CD4-positive, alpha-beta T cell treated with Interleukin-10 for 1 hour (primary cell): ENCODE measurements around the gene AKAP9.
"Not testable (repeated sequence)": the region's sequence is repeated elsewhere in the genome, so short reads cannot be mapped to it uniquely, and the experiment has no call there.

Source experiments
- DNase-seq: peaks from one replicate; pipeline ENCODE4 v3.0.0-alpha.2; 2020

Gene AKAP9

DNA sequence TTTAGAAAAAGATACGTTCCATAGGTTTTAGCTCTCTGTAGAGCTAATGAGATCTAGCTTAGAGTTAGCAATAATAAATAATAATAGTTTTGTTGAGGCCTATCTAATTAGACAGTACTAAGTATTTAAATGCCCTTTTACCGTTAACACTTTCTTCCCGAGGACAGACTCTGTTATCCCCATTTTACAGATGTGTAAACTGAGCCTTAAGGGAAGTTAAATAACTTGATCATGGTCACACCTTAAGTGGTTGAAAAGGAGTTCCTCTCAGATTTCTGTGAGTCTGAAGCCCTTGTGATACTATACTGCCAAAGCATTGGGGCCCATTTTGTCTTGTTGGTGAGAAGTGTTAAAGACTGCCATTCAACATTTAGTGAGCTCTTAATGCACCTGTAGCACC, 132.0 kb downstream of the AKAP9 start:
- DNase-seq: no peak

DNA sequence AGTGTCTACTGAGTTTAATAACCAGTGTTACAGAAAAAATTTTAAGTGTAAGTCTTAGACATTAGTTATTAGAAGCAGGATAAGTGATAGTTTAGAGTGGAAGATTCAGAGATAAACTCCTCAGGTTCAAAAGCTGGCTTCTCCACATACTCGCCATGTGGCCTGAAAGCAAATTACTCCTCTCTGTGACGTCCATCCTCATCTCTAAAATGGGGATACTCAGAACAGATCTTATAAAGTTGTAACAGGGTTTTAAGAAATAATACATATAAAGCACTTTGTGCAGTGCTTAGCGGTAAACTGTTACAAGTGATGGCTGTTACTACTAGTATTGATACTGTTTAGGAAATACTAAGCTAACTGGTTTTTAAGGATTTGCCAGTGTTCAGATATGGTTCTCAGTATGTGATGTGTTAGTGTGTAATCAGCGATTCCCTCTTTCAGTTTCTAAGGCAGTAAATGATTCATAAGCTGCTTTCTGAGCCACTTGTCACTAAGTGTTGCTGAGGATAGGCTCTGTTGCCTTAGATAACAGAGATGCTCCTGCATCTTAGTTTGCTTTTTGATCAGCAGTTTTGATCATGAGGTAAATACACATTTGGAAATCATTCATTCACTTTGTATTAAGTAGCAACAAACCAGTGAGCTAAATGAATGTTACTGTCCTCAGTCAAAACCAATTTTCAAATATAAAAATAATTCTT, 134.9 kb downstream of the AKAP9 start:
- no peak for DNase-seq

DNA sequence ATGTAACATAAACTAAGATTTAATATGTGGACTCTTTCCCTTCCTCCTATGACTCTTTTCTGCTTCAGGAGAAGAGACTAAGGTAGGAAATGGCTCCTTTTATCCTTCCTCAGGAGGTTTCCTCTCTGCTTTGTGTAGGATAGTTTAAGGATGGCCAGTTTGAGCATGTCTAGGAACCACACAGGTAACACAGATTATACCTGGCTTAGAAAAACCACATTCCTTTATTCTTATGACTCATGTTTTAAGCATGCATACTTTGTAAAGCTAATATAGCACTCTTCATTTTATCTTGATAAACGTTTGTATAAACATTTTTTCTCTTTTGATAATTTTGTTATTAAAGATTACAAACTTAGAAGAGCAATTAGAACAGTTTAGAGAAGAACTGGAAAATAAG, 135.8 kb downstream of the AKAP9 start:
- no peak for DNase-seq

DNA sequence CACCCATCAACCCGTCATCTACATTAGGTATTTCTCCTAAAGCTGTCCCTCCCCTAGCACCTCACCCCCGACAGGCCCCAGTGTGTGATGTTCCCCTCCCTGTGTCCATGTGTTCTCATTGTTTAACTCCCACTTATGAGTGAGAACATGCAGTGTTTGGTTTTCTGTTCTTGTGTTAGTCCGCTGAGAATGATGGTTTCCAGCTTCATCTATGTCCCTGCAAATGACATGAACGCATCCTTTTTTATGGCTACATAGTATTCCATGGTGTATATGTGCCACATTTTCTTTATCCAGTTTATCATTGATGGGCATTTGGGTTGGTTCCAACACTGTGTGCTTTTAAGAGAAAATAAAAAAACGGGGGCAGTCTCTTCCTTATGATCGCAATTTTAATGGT, 143.3 kb downstream of the AKAP9 start:
- not testable (repeated sequence) for DNase-seq

DNA sequence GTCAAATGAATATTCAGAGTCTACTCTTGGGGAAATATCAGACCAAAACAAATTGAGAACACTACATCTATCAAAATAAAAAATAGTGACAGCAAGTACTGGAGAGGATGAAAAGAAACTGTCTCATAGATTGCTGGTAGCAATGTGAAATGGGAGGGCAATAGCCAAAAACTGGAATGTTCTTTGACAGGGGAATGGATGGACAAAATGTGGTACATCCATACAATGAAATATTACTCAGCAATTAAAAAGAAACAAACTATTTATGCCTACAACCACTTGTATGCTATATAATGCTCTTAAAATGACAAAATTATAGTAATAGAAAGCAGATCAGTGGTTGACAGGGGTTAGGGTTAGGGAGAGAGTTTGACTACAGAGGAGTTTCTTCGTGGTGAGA, 147.6 kb downstream of the AKAP9 start:
- DNase-seq: no peak

DNA sequence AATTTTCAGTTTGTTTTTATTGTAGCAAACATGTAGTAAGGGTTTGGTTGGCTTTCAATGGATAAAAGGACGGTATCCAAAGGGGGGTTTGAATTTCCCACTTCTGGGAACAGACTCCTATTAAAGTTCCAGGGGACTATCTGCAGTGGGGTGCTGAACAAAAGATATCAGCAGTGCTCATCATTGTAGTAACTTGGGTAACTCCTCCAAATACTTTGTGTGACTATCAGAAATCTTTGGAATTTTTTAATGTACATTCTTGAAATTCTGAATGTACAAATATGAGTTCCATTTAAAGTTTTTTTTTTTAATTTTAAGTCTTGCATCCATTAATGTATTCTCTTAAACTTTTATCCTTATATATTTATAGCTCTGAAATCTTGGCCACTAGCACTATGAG, 151.5 kb downstream of the AKAP9 start:
- no peak for DNase-seq

DNA sequence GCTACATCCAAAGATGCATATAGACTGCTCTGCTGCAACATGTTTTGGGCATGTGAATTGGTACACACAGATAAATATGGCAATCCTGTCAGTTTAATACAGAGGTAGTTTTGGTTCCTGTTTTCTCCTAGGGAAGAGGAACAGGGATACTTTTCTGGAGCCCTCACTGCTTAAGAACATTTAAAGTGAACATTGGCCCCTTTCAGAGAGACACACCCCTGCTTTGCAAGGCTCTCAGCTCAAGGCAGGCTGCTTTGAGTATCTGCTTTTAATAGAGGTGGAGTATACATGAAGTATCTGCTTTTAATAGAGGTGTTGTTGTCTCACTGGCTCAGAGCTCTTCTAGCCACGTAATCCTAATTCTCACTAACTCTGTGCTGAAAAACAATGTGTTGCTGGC, 154.7 kb downstream of the AKAP9 start:
- no peak for DNase-seq

DNA sequence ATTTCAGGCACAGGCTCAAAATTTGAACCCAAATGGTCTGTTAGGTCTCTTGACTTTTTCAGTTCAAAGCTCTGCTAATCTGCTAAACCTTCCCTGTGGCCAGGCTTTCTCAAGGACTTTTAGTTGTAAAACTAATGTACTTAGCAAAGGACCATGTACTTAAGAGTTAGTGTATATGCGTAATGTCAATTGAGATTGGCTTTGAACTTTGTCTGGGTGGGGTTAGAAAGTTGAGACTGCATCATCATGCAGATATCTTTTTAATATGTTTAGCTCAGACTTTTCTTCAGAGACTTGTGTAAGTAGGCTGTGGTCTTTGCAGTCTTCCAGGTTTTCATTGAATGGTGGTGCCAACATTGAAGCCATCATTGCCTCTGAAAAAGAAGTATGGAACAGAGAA, 159.9 kb downstream of the AKAP9 start:
- no peak for DNase-seq

DNA sequence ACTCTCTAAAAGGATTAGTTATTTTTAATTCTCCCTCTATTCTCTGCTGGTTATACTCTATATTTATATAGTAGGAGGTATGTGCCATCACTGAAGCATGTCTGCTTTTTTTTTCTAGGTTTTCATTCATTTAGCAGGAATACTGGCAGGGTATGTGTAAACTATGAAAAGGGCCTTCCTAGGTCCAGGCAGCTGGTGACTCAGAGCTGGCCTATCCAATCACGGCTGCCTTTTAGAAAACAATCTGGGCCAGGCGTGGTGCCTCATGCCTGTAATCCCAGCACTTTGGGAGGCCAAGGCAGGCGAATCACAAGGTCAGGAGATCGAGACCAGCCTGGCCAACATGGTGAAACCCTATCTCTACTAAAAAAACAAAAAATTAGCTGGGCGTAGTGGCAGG, 162.2 kb downstream of the AKAP9 start:
- not testable (repeated sequence) for DNase-seq

DNA sequence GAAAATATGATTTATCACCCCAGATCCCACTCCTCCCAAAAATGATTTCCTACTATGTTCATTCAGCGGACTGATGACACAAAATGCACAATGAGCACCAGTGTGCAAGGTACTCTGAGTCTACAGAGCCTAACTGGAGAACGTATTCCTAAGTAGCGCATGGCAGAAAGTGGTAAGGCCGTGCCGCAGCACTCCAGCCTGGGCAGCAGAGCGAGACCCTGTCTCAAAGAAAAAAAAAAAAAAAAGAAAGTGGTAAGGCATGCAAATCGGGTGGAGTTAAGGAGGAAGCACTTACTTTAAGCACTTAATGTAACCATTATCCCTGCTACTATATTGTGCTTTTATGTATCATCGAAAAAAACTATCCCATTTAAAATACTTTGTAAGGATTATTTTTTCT, 168.2 kb downstream of the AKAP9 start:
- DNase-seq: no peak

DNA sequence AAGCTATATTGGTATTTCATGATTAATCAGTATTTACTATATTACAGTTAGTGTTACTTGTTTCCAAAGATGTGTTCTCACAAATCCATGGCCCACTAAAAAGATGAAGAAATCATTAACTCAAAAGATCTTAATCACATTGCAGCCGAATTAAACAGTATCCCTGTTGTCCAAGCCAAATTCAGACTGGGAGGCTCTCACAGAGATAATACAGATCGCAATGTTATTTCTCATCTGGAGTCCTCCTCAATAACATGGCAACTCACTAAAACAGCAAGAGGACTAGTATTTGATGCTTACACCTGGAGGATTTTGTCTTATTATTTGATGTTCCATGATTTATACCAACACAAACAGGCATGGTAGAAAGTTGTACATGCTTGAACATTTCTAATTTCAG, 170.2 kb downstream of the AKAP9 start:
- DNase-seq: no peak

DNA sequence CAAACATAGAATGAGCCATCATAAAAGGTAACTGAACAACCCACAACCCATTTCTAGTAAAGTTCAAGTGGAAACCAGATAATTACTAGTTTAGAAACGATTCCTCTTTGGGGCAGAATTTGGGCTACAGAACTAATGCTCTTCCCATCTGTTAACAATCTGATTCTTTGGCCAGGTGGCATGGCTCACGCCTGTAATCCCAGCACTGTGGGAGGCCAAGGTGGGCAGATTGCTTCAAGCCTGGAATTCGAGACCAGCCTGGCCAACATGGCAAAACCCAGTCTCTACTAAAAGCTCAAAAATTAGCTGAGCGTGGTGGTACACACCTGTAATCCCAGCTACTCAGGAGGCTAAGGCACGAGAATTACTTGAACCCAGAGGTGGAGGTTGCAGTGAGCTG, 175.2 kb downstream of the AKAP9 start:
- no peak for DNase-seq

DNA sequence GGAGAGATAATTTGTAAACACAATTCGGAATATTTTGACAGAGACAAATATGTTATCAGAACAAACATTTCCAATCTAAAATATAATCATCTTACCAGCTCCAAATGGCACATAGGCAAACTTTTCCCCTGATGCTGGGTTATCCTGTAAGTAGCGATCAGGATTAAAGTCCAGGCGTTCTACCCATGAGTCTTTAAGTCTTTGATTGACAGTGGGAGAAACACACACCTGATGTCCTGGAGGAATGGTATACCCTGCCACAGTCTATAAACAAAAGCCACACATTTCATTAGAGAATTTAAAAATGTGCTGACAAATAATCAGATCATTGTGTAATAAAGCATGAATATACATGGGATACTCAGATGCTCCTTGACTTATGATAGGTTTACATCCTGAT, 176.3 kb downstream of the AKAP9 start:
- DNase-seq: no peak

DNA sequence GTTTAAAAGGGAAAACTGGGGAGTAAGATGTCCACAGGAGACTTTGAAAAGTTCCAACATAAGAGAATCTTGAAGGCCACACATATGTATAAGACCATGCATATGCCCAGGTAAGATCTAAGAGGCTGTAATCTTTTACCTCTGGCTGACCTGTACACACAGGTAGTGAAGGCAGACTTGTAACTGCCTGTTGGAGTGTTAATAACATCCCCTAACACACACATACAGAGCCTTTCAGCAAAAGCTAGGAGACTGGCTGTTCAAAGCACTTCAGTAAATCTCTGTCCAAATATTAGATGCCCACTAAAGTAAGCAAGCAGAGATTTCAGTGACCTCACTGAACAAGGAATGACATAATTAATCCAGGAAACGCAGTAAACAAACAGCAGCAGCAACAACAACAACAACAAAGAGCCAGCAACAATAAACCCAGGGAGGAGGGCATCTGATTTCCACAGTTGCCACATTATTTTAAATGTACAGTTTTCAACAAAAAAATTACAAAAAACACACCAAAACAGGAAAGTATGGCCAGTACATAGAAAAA, 178.6 kb downstream of the AKAP9 start:
- no peak for DNase-seq

DNA sequence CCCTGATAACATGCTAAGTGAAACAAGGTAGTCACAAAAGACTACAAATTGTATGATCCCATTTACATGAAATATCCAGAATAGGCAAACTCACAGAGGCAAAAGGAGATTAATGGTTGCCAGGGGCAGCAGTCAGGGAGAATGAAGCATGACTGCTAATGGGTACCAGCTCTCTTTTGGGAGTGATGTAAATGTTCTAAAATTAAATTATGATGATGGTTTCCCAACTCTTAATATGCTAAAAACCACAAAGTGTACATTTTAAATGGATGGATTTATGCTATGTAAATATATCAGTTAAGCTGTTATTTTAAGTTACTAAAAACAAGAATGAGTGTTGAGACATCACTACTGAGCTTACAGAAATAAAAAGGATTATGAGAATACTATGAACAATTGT, 181.0 kb downstream of the AKAP9 start:
- no peak for DNase-seq

DNA sequence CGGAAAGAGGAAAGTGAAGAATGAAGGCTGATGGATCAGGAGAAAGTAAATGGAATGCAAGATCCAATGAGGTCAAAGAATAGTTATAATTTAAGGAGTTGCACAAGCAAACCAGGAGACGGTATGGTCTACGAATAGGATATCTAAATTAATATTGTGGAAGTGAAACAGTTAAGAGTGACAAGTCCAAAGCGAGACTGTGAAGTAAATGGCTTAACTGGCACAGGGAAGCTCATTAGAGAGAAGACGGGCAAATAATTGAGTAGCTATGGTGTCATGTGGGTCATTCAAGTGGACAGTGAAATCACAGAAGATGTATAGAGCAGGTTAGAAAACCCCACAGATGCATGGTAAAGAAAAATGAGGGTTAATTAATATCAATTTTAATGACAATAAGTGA, 190.4 kb downstream of the AKAP9 start:
- no peak for DNase-seq

DNA sequence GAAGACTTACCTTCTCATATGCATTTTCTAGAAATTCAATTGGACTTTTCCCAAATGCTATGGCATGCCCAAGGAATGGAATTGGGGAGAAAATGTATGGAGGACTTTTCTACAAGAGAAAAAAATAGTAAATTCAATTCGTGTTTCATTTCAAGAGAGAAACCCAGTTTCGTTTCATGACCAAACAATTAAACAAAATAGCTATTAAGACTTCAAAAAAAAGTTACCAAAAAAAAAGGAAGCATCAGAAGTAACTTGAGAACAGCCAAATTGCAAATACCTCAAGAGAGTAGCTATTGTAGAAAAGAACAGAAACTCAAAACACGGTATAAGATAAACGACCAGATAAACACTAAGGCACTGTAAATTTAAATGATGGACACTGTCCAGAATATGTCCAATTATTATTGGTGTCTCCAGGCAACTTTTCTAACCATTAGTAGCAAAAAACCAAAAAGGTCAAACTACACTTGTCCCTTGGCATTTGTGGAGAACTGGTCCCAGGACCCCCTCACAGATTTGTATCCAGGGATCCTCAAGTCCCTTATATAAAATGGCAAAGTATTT, 191.2 kb downstream of the AKAP9 start:
- DNase-seq: no peak

DNA sequence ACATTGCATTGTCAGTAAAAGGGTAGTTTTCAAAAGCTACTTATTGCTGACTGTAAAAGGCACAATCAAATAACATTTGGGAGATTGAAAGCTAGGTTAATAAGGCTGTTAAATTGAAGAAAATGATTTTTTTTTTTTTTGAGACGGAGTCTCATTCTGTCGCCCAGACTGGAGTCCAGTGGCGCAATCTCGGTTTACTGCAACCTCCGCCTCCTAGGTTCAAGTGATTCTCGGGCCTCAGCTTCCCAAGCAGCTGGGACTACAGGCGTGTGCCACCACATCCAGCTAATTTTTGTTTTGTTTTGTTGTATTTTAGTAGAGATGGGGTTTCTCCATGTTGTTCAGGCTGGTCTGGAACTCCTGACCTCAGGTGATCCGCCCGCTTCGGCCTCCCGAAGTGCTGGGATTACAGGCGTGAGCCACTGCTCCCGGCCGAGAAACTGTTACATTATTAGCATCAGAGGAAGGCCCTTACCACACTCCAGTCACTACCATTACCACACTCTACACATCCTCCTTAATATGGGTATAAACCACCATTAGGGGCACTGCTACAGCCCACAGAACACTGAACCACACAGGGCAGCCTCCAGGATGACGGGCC, 192.6 kb downstream of the AKAP9 start:
- DNase-seq: no peak

DNA sequence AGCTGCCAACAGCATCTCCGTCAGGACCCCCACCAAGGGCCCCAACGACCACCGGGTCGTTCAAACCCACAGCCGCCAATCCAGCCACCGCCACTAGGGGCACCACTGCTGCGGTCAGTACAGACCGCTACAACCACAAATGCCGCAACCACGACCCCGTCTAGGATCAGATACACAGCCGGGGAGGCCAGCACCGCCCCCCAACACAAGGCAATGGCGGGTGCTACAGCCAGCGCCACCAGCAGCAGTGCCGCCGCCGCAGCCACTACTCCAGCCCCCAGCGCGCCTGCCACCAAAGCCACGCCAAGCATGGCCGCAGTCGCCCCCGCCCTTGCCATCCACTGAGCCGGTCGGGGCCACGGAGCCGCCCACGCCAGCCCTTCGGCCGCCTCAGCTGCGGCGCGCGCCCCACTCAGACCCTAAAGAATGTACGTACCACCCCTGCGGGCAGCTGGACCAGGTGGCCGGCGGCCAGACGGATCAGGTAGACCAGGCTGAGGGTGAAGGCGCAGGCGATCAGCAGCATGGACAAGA, 193.1 kb downstream of the AKAP9 start:
- DNase-seq: peak; percentile 75

DNA sequence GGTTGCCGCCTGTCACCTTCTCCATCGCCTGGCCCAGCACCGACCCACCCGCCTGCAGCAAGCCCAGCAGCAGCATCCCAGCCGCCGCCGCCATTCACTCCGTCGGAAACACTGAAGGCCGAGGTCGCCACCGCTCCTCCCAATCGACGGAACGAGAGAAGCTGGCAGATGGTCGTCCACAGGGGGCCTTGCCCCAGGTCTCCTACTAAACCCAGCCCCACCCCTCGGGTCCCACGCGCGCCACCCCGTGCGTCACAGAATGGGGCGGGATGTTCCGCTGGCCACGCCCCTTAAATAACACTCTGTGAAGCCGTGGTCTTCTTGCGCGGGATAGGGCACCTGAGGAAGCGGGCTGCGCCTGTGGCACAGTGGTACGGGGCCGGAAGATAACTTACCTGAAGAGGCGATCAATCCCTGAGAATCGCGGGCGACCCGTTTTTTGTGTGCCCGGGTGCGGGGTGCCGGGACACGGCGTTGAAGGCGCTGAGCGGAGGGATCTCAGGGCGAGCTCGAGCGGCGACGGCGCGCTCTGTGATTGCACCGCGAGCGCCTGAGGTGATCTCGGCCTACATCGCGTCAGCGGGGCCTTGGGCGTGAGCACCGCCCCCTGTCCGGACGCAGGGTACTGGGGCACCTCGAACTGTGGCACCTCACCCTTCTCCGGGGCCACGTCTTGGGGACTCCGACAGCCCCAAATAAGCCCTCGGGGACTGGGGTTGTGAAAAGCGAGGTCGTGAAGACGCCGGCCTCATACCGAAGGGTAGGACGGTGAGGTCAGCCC, 193.8 kb downstream of the AKAP9 start, which contains the start of gene CYP51A1:
Gene CYP51A1, minus strand, starts transcription at position 207 of the 781 bp plus-strand sequence. Its CDS starts 113 bp downstream, at position 94.
- DNase-seq: peak; percentile 95

DNA sequence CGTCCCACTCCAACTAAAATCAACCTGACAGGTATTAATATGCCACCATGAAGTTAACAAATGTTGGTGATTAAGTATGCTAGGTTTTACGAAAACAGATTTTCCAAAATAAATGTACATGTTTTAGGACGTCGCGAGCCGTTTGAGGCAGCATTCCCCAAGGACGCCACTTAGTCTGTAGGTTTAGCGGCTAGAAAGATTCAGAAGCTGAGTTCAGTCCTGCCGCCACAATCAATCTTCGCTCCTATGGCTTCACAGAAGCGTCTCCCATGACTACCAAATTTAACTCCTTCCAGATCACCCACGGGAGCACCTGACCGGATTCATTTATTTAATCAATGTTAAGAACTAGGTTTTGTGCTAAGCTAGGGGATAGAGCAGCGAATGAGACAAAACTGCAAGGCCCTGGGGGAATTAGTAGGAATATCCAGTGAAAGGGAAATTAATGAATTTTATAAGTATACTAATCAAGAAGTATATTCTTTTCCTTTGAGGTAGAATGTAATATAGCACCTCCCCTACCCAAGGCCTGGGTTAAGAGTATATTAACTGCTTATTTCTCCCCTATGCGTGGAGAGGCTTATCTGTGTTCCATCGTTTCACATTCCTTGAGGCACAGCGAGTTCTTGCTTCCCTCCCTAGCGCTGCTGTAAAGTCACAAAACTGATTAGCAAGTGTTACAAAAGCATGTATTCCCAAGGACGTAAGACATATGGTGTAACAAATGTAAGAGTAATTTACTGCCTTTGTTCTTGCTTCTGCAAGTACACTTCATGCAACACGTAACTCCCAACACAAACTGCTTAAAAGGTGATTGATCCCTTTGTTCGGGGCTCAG, 194.6 kb downstream of the AKAP9 start:
- DNase-seq: no peak

DNA sequence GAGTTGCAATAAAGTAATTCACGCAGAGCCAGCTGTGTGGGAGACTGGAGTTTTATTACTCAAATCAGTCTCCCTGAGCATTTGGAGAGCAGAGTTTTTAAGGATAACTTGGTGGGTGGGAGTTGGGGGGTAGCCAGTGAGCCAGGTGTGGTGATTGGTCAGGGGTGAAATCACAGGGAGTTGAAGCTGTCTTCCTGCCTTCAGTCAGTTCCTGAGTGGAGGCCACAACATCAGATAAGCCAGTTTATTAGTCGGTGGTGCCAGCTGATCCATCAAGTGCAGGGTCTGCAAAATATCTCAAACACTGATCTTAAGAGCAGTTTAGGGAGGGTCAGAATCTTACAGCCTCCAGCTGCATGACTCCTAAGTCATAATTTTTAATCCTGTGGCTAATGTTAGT, 196.9 kb downstream of the AKAP9 start:
- no peak for DNase-seq
